NCI-H2196 treated with DMSO at 0.1 percent for 48 hours (cell line): ENCODE results near the gene CFAP20.

Experiments used
- DNase-seq: peaks from one replicate; lab custom pipeline; 2025; ENCODE audit not compliant: unreplicated experiment; lab: John Stamatoyannopoulos, UW

CFAP20 gene

DNA sequence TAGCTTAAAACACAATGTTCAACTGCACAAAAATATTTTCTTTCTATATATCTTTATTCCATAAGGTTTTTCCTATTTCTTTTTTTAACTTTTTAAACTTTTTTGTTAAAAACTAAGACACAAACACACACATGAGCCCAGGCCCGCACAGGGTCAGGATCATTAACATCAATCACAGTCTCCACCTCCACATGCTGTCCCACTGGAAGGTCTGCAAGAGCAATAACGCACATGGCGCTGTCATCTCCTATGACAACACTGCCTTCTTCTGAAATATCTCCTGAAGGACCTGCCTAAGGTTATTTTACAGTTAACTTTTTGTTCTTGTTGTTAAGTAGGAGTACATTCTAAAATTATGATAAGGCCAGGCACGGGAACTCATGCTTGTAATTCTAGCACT is 4.1 kb downstream of the CFAP20 start:
- no peak for DNase-seq

DNA sequence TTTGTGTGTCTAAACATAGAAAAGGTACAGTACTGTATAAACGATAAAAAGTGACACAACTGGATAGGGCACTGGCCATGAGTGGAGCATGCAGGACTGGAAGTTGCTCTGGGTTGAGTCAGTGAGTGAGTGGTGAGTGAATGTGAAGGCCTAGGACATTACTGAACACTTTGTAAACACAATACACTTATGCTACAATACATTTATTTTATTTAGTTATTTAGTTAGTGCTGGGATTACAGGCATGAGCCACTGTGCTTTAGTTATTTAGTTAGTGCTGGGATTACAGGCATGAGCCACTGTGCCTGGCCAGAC is 4.6 kb downstream of the CFAP20 start:
- no peak for DNase-seq

- no peak for DNase-seq
Measured at GRCh38 chr16:58123896-58124600, 5.1 kb downstream of the CFAP20 start.

GRCh38 chr16:58121132-58121531 is 8.0 kb downstream of the CFAP20 start:
- DNase-seq, result no peak

- DNase-seq, result no peak
Measured at GRCh38 chr16:58120234-58120633, 8.9 kb downstream of the CFAP20 start.

DNA sequence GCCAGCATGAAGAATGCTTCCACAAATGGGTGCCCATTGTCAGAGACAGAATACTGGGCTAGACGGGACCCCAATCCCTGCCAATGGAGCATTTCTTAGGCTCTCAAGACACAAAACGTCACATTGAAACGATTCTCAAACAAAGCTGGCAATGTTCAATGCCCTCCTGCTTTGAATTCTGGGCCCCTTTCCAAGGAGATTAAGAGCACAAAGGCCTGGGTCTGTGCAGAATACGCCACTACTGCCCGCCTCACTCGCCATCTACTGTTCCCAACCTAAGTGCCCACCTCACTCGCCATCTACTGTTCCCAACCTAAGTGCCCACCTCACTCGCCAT is 9.7 kb downstream of the CFAP20 start:
- DNase-seq, result no peak

GRCh38 chr16:58118801-58119508 is 10.2 kb downstream of the CFAP20 start:
- no peak for DNase-seq

- DNase-seq, result no peak
Measured at GRCh38 chr16:58116529-58116928, 12.7 kb downstream of the CFAP20 start.

GRCh38 chr16:58116081-58116480 is 13.1 kb downstream of the CFAP20 start:
- DNase-seq, result no peak

GRCh38 chr16:58114827-58115825 is 14.1 kb downstream of the CFAP20 start:
- no peak for DNase-seq

GRCh38 chr16:58111302-58111627 is 17.9 kb downstream of the CFAP20 start:
- no peak for DNase-seq

DNA sequence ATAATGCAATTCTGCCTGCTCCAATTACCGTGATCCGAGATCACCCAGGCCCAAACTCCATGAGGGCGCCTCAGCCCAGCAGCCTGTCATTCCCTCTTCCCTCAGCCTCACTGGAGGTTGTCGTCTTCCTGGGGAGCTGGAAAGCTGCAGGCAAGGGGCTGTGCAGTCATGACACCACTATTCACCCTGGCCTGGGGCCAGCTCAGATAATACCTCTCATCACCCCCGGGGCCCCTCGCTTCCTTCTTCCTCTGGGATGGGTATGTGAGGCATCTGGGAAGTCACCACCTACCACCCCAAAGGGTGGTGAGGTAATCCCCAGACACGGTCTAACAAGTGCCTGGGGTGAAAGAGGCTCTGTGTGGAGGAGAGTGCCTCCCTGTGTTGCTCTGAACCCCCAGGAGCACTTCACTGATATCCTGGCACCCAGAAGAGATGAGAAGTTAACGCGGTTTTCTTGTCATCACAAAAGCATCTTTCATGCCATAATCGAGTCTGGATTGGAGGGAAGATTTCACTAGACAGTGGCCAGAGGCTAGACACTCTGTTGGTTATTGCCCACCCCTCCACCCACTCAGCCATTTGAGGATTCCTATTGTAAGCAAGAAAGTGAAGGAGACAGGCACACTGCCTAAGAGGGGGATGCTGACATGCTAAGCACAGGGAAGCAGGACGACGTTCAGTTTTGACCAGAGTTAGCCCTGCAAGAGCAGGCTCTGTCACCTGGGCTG is 18.4 kb downstream of the CFAP20 start:
- no peak for DNase-seq

DNA sequence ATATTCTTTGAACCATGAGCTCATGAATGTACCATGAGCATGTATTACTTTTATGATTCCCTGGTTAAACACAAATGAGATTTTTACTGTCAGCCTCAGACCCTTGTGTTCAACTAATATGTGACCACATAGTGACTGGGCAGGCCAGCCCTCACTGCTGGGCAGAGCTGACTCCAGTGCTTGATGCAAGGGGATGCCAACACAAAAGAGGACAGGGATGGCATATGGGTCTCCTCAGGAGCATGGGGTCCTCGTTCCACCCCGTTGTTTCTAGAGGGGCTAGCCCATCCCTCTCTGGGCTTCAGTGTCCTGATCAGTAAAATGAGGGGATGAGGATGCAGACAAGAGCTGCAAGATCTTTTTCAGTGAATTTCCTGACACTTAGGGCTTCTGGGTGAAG is 19.3 kb downstream of the CFAP20 start:
- DNase-seq, result no peak

DNA sequence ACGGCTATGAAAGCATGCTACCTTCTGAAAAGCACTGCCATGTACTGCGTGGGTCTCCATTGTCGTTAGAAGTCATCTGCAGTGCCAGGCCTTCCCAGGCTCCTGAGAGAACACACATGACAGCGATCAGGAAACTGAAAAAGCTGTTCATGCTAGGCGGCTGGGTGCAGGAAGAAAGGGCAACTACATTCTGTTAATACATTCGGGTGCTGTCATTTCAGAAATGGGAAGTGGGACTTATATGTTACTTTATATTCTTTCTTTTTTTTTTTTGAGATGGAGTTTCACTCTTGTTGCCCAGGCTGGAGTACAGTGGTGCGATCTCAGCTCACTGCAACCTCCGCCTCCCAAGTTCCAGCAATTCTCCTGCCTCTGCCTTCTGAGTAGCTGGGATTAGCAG is 19.9 kb downstream of the CFAP20 start:
- no peak for DNase-seq

DNA sequence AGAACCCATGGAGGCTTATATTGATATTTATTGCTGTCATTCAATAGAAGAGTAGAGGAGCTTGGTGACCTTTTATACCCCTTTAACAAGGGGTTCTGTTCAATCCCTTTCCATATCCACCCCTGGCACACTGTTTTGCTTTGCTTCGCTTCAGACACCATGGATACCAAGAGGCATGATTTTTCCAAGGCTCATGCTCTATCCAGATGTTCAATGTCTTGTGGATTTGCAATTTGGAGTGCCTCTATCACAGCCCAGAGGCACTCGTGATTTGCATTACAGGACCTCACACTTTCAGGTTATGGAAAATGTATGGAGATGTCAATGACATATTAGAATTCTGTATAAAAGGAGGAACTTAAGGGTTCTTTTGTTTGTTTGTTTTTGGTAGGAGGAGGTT is 21.5 kb downstream of the CFAP20 start:
- DNase-seq, result no peak

- no peak for DNase-seq
Measured at GRCh38 chr16:58107228-58107627, 22.0 kb downstream of the CFAP20 start.

GRCh38 chr16:58105631-58106030 is 23.6 kb downstream of the CFAP20 start:
- no peak for DNase-seq

DNA sequence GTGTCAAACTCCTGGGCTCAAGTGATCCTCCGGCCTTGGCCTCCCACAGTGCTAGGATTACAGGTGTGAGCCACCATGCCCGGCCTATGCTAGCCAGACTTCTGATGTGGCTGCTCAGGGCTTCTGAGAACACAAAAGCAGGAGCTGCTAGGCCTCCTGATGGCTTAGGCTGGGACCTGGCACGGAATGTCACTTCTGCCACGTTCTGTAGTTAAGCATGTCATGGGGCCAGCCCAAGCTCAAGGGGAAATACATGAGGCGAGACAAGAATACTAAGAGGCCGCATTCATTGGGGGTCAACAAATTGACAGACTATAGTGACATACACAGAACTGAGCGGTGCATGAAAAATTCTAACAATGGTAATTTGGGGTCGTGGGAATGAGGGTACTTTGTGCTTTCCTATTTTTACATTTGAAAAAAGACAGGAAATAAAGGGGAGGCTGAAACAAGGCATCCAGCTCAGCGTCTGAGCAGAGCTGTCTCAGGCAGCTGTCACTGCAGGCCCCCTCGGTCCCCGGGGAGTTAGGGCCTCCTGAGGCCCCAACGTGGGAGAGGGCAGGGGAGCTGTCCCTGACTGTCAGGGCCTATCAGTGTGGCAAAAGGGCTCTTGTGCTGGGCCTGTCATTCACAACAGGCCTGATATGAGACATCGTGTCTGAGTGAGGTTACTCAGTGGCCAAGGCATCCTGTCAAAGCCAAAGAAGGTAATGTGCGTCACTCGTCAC is 26.4 kb downstream of the CFAP20 start:
- no peak for DNase-seq

DNA sequence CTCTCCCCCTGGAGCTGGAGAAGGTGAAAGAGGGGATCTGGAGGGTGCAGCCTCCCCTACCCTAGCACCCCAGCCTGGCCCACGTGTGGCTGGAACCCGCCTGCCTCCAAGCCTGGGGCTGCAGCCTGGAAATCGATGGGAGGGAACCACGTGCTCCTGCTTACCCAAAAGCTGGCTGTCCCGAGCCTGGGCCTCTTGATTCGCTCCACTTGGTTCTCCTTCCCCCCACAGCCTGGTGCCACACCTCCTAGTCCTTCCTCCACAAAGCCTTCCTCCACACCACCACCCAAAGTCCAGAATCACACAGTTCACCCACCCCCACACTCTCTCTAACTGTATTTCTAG is 29.3 kb downstream of the CFAP20 start:
- DNase-seq, result no peak

DNA sequence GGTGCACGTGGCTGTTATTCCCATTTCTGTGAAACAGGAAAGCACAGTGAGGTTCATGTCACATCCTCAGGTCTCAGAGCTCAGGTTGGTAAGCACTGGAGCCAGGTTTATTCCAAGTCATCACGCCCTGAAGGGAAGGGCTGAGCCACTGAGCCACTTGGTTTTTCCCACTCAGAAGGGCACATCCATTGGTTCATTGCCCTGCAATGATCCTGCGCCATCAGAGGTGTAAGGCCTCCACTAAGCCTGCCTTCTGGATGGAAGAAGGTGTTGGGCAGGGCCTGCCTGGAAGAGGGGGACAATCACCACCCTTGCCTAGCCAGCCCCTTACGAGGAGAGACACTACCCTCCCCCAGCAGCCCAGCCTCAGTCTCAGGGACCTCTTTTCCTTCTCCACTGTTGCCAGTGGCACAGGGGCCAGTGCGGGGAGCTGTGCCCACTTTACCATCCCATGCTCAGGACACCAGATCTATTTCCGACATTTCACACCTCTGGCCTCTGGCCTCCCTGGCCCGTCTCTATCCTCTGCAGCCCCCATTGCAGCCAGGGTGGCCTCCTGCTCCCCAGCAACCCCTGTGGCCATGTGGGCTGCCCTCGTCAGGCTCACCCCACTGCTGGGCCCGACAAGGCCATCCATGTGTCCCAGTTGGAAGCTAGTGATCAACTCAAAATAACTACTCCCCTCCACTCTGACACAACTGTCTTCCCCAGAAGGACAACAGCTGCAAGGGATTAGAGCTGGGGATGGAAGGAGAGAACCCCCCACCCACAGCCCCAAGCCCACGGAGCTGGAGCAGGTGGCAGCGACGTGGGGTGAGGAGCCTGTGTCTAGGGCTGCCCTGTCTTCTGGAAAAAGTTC is 29.9 kb downstream of the CFAP20 start:
- no peak for DNase-seq
